ENCODE results near the gene MACROD1. TPM values are rescaled to one million over a fixed set of nuclear protein-coding genes. Genes with fewer than 3 reads are reported as not detected.

MACROD1 gene
- total and polyA plus RNA-seq, 10 of the 15 experiments (the other 5 are each of a cell fraction or from before 2014, with no cell fraction given) = 1.2 to 22.7 (median 11.3) TPM; not detected in 1

DNA sequence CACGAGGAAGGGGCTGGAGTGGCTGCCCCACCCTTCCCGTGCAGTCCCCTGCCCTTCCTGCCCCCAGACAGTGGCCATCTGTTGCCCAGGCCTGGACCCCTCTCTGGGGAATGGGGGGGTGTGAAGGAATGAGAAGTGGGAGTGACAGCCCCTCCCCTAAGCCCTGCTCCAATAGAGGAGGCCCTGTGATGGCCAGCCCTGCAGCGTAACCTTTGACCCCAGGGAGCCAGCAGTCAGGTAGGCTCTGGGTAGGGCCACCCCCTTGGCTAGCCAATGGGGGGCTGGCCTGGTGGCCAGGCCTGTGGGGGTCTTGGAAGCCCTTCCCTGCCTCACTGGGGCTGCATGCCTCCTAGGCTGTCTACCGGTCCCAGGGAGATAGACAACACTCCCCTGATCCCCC, 123.6 kb downstream of the MACROD1 start (continued):
- TF ChIP-seq CEBPB (IDR thresholded peaks at IDR 0.05; ENCODE audit: borderline replicate concordance in 1 of 2, low read depth in 2 of 2, low read length in 2 of 2) (no peak), EED (IDR thresholded peaks at IDR 0.05; ENCODE audit: low read depth) (no peak), ZNF384 (IDR thresholded peaks at IDR 0.05; ENCODE audit: borderline replicate concordance, low read depth, low read length) (no peak), ZNF687 (IDR thresholded peaks at IDR 0.05) (no peak)

DNA sequence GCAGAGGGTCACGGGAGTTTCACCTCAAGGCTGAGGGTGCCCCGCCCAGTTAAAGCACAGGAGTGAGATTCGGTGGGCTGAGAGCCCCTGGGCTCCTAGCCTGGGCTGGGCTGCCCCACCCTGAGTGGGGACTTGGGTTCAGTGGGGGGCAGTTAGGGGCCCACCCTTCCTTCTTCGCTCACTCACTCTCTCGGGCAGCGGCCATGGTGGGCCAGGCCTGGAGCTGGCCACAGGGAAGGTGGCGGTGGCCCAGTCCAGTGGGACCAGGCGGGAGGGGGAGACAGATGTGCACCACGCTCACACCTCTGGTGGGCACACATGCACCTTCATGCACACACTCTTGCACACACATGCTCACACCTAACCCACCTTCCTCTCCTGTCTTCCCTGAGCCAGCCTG, 124.1 kb downstream of the MACROD1 start:
- RAD21 ChIA-PET (ENCODE audit: unreplicated experiment) = no interaction called here
- Histone ChIP-seq H2AFZ (ENCODE audit: control insufficient read depth, low read depth, low read length) (no peak overlapping the region), H3K27ac (ENCODE audit: control insufficient read depth, insufficient read depth) (no peak overlapping the region), H3K27me3 (replicated peaks in 1 of 2; ENCODE audit: control insufficient read depth in 2 of 2, insufficient read depth in 2 of 2, low read length in 1 of 2) (peaks cover 0 to 2% of the 10 kb centered on the region in 2 experiments; a peak in 2 of 4 replicates), H4K20me1 (ENCODE audit: control insufficient read depth, insufficient read depth) (peaks cover 4% of the 10 kb centered on the region; the same call in 1 of the 2 replicates), H3K79me2 (ENCODE audit: control insufficient read depth, insufficient read depth, low read length) (no peaks in the 10 kb centered on the region), H3K4me3 (no peak overlapping the region), H3K9me3 (replicated peaks; ENCODE audit: control insufficient read depth, insufficient read depth, low read length) (no peaks in the 10 kb centered on the region), H3K9ac (ENCODE audit: control insufficient read depth, insufficient read depth, low read length) (no peak overlapping the region), H3K36me3 (ENCODE audit: control insufficient read depth in 2 of 2, insufficient read depth in 2 of 2, low read length in 1 of 2) (no peaks in the 10 kb centered on the region), H3K4me2 (ENCODE audit: control insufficient read depth, insufficient read depth) (no peak overlapping the region), H3K4me1 (ENCODE audit: control insufficient read depth, insufficient read depth, low read length) (no peaks in the 10 kb centered on the region)
- CTCF ChIA-PET = interaction anchor here (1.8 kb wide), 1 partner anchor 73 kb away, joined by 3 read pairs; no protein-coding TSS in a partner anchor
- ATAC-seq (no peak), FAIRE-seq (no peak), DNase-seq (ENCODE audit: low read depth, low spot score) (no peak)
- no TSS peak for BruUV-seq (replicated peaks)
- POLR2A ChIA-PET = no interaction called here
- no peak for TF ChIP-seq E4F1 (IDR thresholded peaks at IDR 0.05; ENCODE audit: borderline replicate concordance, partially characterized antibody)
- TF ChIP-seq PKNOX1 (IDR thresholded peaks at IDR 0.05) = no peak
- no peak for TF ChIP-seq MTA3 (IDR thresholded peaks at IDR 0.05; ENCODE audit: borderline replicate concordance, low read length)
- TF ChIP-seq EED (IDR thresholded peaks at IDR 0.05; ENCODE audit: low read depth) = no peak
- no peak for TF ChIP-seq HDAC6 (IDR thresholded peaks at IDR 0.05; ENCODE audit: unreplicated experiment)
- no peak for TF ChIP-seq LARP7 (IDR thresholded peaks at IDR 0.05)
- no peak for TF ChIP-seq POLR2AphosphoS2 (IDR thresholded peaks at IDR 0.05; ENCODE audit: low read depth, low read length)
- no peak for TF ChIP-seq BHLHE40 (IDR thresholded peaks at IDR 0.05; ENCODE audit: borderline replicate concordance in 1 of 2, low read depth in 2 of 2, low read length in 1 of 2)
- 31% methylated on average over 7 of the region's 9 CpGs for WGBS (ENCODE audit: insufficient coverage, insufficient replicate concordance, low lambda C conversion rate, missing lambda C conversion rate)
- SMC1A ChIA-PET (ENCODE audit: uncharacterized antibody, unreplicated experiment) = no interaction called here
- in situ Hi-C loops (cut with MboI) (no loop called here), intact Hi-C loops (cut with micrococcal nuclease; ENCODE audit: unreplicated experiment) (no loop called here)

Data from GM12878 (cell line).